ENCODE measurements around the gene HLA-DPA1. TPM values are rescaled to one million over a fixed set of nuclear protein-coding genes. Genes with fewer than 3 reads are reported as not detected.

Gene HLA-DPA1
- total and polyA plus RNA-seq, 2 experiments from 2014 or later: 2.5 to 4.2 TPM

DNA sequence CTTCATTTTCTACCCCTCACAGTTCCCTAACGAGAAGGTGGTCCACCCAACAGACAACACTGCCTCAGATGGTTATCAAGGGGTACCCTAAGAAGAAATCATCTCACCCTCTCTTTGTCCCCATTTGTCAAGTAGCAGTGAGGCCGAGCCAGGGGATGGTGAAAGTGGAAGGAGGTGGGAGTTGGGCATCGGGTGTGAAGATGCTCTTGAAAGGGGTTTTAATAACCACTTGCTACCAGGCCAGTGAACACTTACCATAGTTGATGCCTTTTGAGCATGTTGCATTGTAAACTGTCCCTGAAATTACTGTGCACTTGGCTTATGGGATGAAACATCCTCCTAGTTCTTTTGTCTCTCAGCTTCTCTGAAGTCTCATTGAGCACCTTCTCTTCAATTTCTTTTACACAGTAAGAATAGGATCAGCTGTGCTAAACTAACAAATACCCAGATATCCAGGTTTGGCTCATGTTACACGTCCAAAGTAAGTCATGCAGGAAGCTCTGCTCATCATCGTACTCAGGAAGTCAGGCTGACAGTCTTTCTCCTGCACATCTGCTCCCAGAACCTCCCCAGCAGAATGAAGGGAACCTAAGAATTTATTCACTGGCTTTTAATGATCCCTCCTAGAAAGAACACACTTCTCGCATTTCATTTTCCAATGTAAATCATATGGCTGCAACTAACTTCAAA lies 15.6 kb upstream of the HLA-DPA1 start:
- no peaks in the 10 kb centered on the region for H4K20me1 ChIP-seq (ENCODE audit: insufficient read depth)
- no peaks in the 10 kb centered on the region for H3K9me3 ChIP-seq (ENCODE audit: low read depth)
- no peak for TF ChIP-seq EZH2 (IDR thresholded peaks at IDR 0.05; ENCODE audit: insufficient read depth, poor library complexity, severe bottlenecking)
- no peak for TF ChIP-seq EZH2phosphoT487 (IDR thresholded peaks at IDR 0.05; ENCODE audit: insufficient read depth, low read depth)
- H3K27ac ChIP-seq: no peak overlapping the region
- no peaks in the 10 kb centered on the region for H3K4me1 ChIP-seq (ENCODE audit: insufficient read depth)
- no peak overlapping the region for H3K4me2 ChIP-seq (ENCODE audit: unreplicated experiment)
- peaks cover 6% of the 10 kb centered on the region for H3K27me3 ChIP-seq (replicated peaks; ENCODE audit: insufficient read depth)
- 47 to 48% methylated on average over 6 of the region's 6 CpGs for WGBS, 2 experiments (ENCODE audit: low coverage in 1 of 2, low lambda C conversion rate in 2 of 2, missing lambda C conversion rate in 2 of 2)
- H3K79me2 ChIP-seq (ENCODE audit: insufficient read depth): no peaks in the 10 kb centered on the region
- no peak overlapping the region for H3K9ac ChIP-seq
- H2AFZ ChIP-seq: no peak overlapping the region
- H3K4me3 ChIP-seq: no peak overlapping the region
- H3K9me2 ChIP-seq (ENCODE audit: insufficient read depth): no peaks in the 10 kb centered on the region
- in situ Hi-C loops (cut with MboI): no loop called here
- DNase-seq: no peak
- H3K36me3 ChIP-seq (ENCODE audit: low read depth): no peaks in the 10 kb centered on the region
- H3F3A ChIP-seq (ENCODE audit: insufficient read depth): no peaks in the 10 kb centered on the region

DNA sequence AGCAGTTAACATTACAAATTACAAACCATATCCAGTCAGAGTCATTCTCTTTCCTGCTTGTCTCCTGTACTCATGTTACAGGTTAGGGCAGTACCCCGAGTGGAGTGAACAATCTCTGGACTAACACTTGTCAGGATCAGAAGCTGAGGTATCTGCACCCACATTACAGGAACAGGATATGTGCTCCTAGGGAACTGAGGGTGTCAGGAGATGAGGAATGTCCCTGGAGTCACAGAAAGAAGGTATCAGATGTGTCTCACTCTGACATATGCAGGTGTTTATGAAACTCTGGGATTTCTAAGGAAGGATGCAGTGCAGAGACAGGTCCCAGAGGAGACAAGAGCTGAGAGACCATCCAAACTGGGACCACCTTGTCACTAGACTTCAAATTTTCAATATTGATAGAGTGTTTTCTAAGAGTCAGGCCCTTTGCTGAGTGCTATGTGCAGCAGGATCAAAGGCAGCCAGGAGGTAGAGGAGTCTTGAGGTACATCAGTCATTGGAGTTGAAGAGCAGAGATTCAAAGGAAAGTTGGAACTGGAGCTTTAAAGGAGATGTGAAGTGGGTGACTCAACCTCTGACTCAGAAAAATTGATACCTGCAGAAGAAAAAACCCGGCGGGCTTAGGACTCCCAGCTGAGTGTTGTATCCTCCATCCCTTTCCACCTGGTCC lies 14.9 kb upstream of the HLA-DPA1 start:
- Histone ChIP-seq H2AFZ (no peak overlapping the region), H4K20me1 (ENCODE audit: insufficient read depth) (no peaks in the 10 kb centered on the region), H3K9ac (no peak overlapping the region), H3K27ac (no peak overlapping the region), H3K27me3 (replicated peaks; ENCODE audit: insufficient read depth) (peaks cover 3% of the 10 kb centered on the region), H3K4me1 (ENCODE audit: insufficient read depth) (no peaks in the 10 kb centered on the region), H3K9me2 (ENCODE audit: insufficient read depth) (no peaks in the 10 kb centered on the region), H3K36me3 (ENCODE audit: low read depth) (no peaks in the 10 kb centered on the region), H3K4me3 (no peak overlapping the region), H3F3A (ENCODE audit: insufficient read depth) (no peaks in the 10 kb centered on the region), H3K4me2 (ENCODE audit: unreplicated experiment) (no peak overlapping the region), H3K9me3 (ENCODE audit: low read depth) (no peaks in the 10 kb centered on the region), H3K79me2 (ENCODE audit: insufficient read depth) (no peaks in the 10 kb centered on the region)
- no peak for TF ChIP-seq EZH2 (IDR thresholded peaks at IDR 0.05; ENCODE audit: insufficient read depth, poor library complexity, severe bottlenecking)
- no peak for TF ChIP-seq EZH2phosphoT487 (IDR thresholded peaks at IDR 0.05; ENCODE audit: insufficient read depth, low read depth)
- in situ Hi-C loops (cut with MboI): no loop called here
- DNase-seq: no peak
- WGBS, 2 experiments (ENCODE audit: low coverage in 1 of 2, low lambda C conversion rate in 2 of 2, missing lambda C conversion rate in 2 of 2): 62 to 67% methylated on average over 3 of the region's 3 CpGs

DNA sequence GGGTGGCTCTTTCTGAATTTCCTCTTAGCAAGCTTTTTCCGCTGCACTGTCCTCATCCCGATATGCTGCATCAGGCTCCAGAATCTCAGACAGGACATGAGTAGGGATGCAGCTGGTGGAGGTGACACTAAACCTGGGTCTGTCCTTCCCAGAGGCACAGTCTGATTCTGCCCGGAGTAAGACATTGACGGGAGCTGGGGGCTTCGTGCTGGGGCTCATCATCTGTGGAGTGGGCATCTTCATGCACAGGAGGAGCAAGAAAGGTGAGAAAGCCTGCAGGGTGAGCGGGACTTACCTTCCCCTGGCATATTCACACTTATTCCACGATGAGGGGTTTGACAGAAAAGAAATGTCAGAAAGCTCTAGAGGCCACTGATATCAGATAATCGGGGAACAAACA lies 12.2 kb upstream of the HLA-DPA1 start:
- WGBS, 2 experiments (ENCODE audit: low coverage in 1 of 2, low lambda C conversion rate in 2 of 2, missing lambda C conversion rate in 2 of 2): 78 to 83% methylated on average over 8 of the region's 8 CpGs
- Histone ChIP-seq H2AFZ (no peak overlapping the region), H3F3A (ENCODE audit: insufficient read depth) (0 out of 2 replicates have a peak, but pooled peaks cover 3% of the 10 kb centered on the region), H3K9me2 (ENCODE audit: insufficient read depth) (no peaks in the 10 kb centered on the region), H3K9ac (no peak overlapping the region), H3K27ac (no peak overlapping the region), H3K9me3 (ENCODE audit: low read depth) (no peaks in the 10 kb centered on the region), H3K4me1 (ENCODE audit: insufficient read depth) (no peaks in the 10 kb centered on the region), H3K4me2 (ENCODE audit: unreplicated experiment) (no peak overlapping the region), H3K27me3 (replicated peaks; ENCODE audit: insufficient read depth) (no peaks in the 10 kb centered on the region), H3K36me3 (ENCODE audit: low read depth) (no peaks in the 10 kb centered on the region), H4K20me1 (ENCODE audit: insufficient read depth) (no peaks in the 10 kb centered on the region), H3K79me2 (ENCODE audit: insufficient read depth) (no peaks in the 10 kb centered on the region), H3K4me3 (no peak overlapping the region)
- DNase-seq: no peak
- TF ChIP-seq EZH2phosphoT487 (IDR thresholded peaks at IDR 0.05; ENCODE audit: insufficient read depth, low read depth): no peak
- no peak for TF ChIP-seq EZH2 (IDR thresholded peaks at IDR 0.05; ENCODE audit: insufficient read depth, poor library complexity, severe bottlenecking)
- in situ Hi-C loops (cut with MboI): no loop called here

- H4K20me1 ChIP-seq (ENCODE audit: insufficient read depth): no peaks in the 10 kb centered on the region
- in situ Hi-C loops (cut with MboI): no loop called here
- 23 to 30% methylated on average over 2 of the region's 2 CpGs for WGBS, 2 experiments (ENCODE audit: low coverage in 1 of 2, low lambda C conversion rate in 2 of 2, missing lambda C conversion rate in 2 of 2)
Observed at GRCh38 chr6:33082702-33083101, 9.3 kb upstream of the HLA-DPA1 start.

More at GRCh38 chr6:33082702-33083101, 9.3 kb upstream of the HLA-DPA1 start:
- Histone ChIP-seq H3K27ac (no peak overlapping the region), H3K36me3 (ENCODE audit: low read depth) (no peaks in the 10 kb centered on the region), H2AFZ (no peak overlapping the region), H3F3A (ENCODE audit: insufficient read depth) (0 out of 2 replicates have a peak, but pooled peaks cover 3% of the 10 kb centered on the region), H3K4me2 (ENCODE audit: unreplicated experiment) (no peak overlapping the region), H3K79me2 (ENCODE audit: insufficient read depth) (no peaks in the 10 kb centered on the region), H3K9me2 (ENCODE audit: insufficient read depth) (no peaks in the 10 kb centered on the region), H3K9ac (no peak overlapping the region), H3K9me3 (ENCODE audit: low read depth) (no peaks in the 10 kb centered on the region), H3K4me1 (ENCODE audit: insufficient read depth) (no peaks in the 10 kb centered on the region), H3K27me3 (replicated peaks; ENCODE audit: insufficient read depth) (no peaks in the 10 kb centered on the region), H3K4me3 (no peak overlapping the region)
- DNase-seq: peak; percentile 67
- TF ChIP-seq EZH2 (IDR thresholded peaks at IDR 0.05; ENCODE audit: insufficient read depth, poor library complexity, severe bottlenecking) (no peak), EZH2phosphoT487 (IDR thresholded peaks at IDR 0.05; ENCODE audit: insufficient read depth, low read depth) (no peak)
